Endothelial cell of umbilical vein (primary cell): Measurements from ENCODE around the gene PDLIM1. TPM values are rescaled to one million over a fixed set of nuclear protein-coding genes. Genes with fewer than 3 reads are reported as not detected.
A peak's percentile ranks its signal among the peaks of the same experiment; 100 is the strongest.

ENCODE experiments used
- BruUV-seq: library from RNA; stranded (reverse); fragments of 400-500 nt; replicated peaks from 2 replicates; lab custom pipeline; 2021; lab: Mats Ljungman, UMichigan
- CTCF ChIA-PET: fragments of 300-600, 350-600 bp; sonication (Branson Sonifier 250); formaldehyde crosslinking; loops from one replicate; lab custom pipeline; 2021; ENCODE audit warnings: antibody characterized with exemption, inconsistent platforms; lab: Charles Lee
- POLR2A ChIA-PET: fragments of 300-600, 350-600 bp; sonication (Branson Sonifier 250); formaldehyde crosslinking; loops from one replicate; lab custom pipeline; 2021; ENCODE audit warnings: antibody characterized with exemption, inconsistent platforms; lab: Charles Lee
- DNase-seq: peaks from one replicate; pipeline ENCODE4 v3.0.0-alpha.2; 2011; ENCODE audit warnings: low read depth, low spot score
- FAIRE-seq: peaks from 2 replicates; lab custom pipeline; 2011; peaks lifted over from hg19 to GRCh38; lab: Jason Lieb, UNC
- H2AFZ ChIP-seq: 2 replicates; pipeline ENCODE4 v1.6.0; 2012; ENCODE audit warnings: low read depth, low read length, control low read depth, inconsistent platforms
- H3K27ac ChIP-seq: 2 replicates; pipeline ENCODE4 v1.5.1; 2011; ENCODE audit warnings: low read depth, mild to moderate bottlenecking, control low read depth, low read length, moderate library complexity; ENCODE audit not compliant: insufficient read depth
- H3K27me3 ChIP-seq, 2 experiments: 2 replicates each; pipeline versions ENCODE4 v1.6.0 to v1.6.1; 2011; ENCODE audit warnings: low read length in 2 of 2, mixed read lengths in 1 of 2; ENCODE audit not compliant: control insufficient read depth in 2 of 2, insufficient read depth in 2 of 2
- H3K36me3 ChIP-seq, 2 experiments: 2 replicates in 1 of 2; 3 replicates in 1 of 2; pipeline ENCODE4 v1.5.1; 2011; ENCODE audit warnings: low read length in 2 of 2, mild to moderate bottlenecking in 1 of 2, moderate library complexity in 1 of 2; ENCODE audit not compliant: control insufficient read depth in 2 of 2, insufficient read depth in 2 of 2; ENCODE audit errors: extremely low read depth in 1 of 2
- H3K4me1 ChIP-seq: 3 replicates; pipeline ENCODE4 v1.5.1; 2011; ENCODE audit warnings: mild to moderate bottlenecking, low read length; ENCODE audit not compliant: control insufficient read depth, insufficient read depth; ENCODE audit errors: extremely low read depth
- H3K4me2 ChIP-seq: 2 replicates; pipeline ENCODE4 v1.6.1; 2011; ENCODE audit warnings: low read length, control low read depth, mixed read lengths; ENCODE audit not compliant: insufficient read depth
- H3K4me3 ChIP-seq, 3 experiments: fragments of 200-600 bp in 1 of 3; sonication (generic), shearing (Covaris generic) in 1 of 3; replicated peaks in 1 of 3; 2 replicates each; pipeline ENCODE4 v1.5.1; 2011 to 2016; ENCODE audit warnings: control low read depth in 3 of 3, low read length in 3 of 3, mild to moderate bottlenecking in 2 of 3, inconsistent platforms in 1 of 3, low read depth in 1 of 3, moderate library complexity in 1 of 3; ENCODE audit not compliant: insufficient read depth in 1 of 3
- H3K79me2 ChIP-seq: 2 replicates; pipeline ENCODE4 v1.6.0; 2012; ENCODE audit warnings: low read length, inconsistent platforms; ENCODE audit not compliant: control insufficient read depth, insufficient read depth
- H3K9ac ChIP-seq: replicated peaks from 2 replicates; pipeline ENCODE3; 2011; ENCODE audit warnings: low read length, control low read depth; ENCODE audit not compliant: insufficient read depth; ENCODE audit errors: extremely low read depth
- H3K9me1 ChIP-seq: replicated peaks from 3 replicates; pipeline ENCODE4 v1.6.0; 2011; ENCODE audit warnings: mild to moderate bottlenecking, low read length; ENCODE audit not compliant: control insufficient read depth, insufficient read depth; ENCODE audit errors: extremely low read depth
- H3K9me3 ChIP-seq: replicated peaks from 2 replicates; pipeline ENCODE4 v1.5.1; 2012; ENCODE audit warnings: low read length, inconsistent platforms; ENCODE audit not compliant: control insufficient read depth, insufficient read depth
- H4K20me1 ChIP-seq: replicated peaks from 2 replicates; pipeline ENCODE3; 2011; ENCODE audit warnings: mild to moderate bottlenecking, low read length; ENCODE audit not compliant: control insufficient read depth, insufficient read depth; ENCODE audit errors: extremely low read depth
- EZH2 ChIP-seq: IDR thresholded peaks from 2 replicates; pipeline ENCODE4 v1.6.1; 2012; ENCODE audit warnings: borderline replicate concordance, low read depth, mild to moderate bottlenecking, moderate library complexity, low read length, inconsistent platforms; ENCODE audit not compliant: severe bottlenecking
- MYC ChIP-seq: IDR thresholded peaks from one replicate; pipeline ENCODE4 v1.6.1; 2011; ENCODE audit warnings: mild to moderate bottlenecking, low read depth, low read length
- POLR2A ChIP-seq: IDR thresholded peaks from 2 replicates; pipeline ENCODE4 v1.6.1; 2012; ENCODE audit warnings: low read depth, mild to moderate bottlenecking, control low read depth, low read length
- POLR2AphosphoS5 ChIP-seq: IDR thresholded peaks from 2 replicates; pipeline ENCODE4 v1.6.1; 2012; ENCODE audit warnings: low read depth, mild to moderate bottlenecking, control low read depth, low read length, moderate library complexity; ENCODE audit not compliant: insufficient read depth
- dilution Hi-C: fragments of 300-500 bp; cut with MboI; formaldehyde crosslinking; loops from one replicate; pipeline ENCODE4 v1.15.0; 2019; ENCODE audit warnings: low sequenced_read_pairs; ENCODE audit not compliant: extremely low pct_ligation_motif_present
- intact Hi-C: fragments of 100-400 bp; cut with micrococcal nuclease; formaldehyde crosslinking; loops from one replicate; pipeline ENCODE4 v1.10.0; 2022
- polyA plus RNA-seq, 4 experiments: library from polyadenylated mRNA; depleted of rRNA in 3 of 4; stranded (reverse) in 3 of 4; unstranded in 1 of 4; fragments of >200 nt; gene quantifications; 2 replicates each; pipeline versions ENCODE4 v1.2.1 to v1.2.3, GENCODE V29; 2011 to 2012; ENCODE audit warnings: missing spikeins in 1 of 4
- total RNA-seq: library from RNA; stranded (reverse); gene quantifications from 2 replicates; pipeline ENCODE4 v1.2.3, GENCODE V29; 2021
- TF ChIP-seq, protein P1 (sequence below): IDR thresholded peaks from 2 replicates; pipeline ENCODE4 v1.6.1; 2011; ENCODE audit not compliant: insufficient read depth, insufficient read length
- TF ChIP-seq, protein P2 (sequence below), 2 donors: IDR thresholded peaks; 1 replicate in 1 of 2; 2 replicates in 1 of 2; pipeline ENCODE4 v1.5.1; 2011; ENCODE audit warnings: low read length in 2 of 2, mild to moderate bottlenecking in 2 of 2, moderate library complexity in 2 of 2, control low read depth in 1 of 2, inconsistent platforms in 1 of 2, low read depth in 1 of 2; ENCODE audit not compliant: insufficient read depth in 1 of 2; ENCODE audit errors: extremely low read depth in 1 of 2

PDLIM1 gene
- total and polyA plus RNA-seq, 2 donors (not counting 3 experiments of a cell fraction or from before 2014, with no cell fraction given), result 91.1 to 122 TPM

DNA sequence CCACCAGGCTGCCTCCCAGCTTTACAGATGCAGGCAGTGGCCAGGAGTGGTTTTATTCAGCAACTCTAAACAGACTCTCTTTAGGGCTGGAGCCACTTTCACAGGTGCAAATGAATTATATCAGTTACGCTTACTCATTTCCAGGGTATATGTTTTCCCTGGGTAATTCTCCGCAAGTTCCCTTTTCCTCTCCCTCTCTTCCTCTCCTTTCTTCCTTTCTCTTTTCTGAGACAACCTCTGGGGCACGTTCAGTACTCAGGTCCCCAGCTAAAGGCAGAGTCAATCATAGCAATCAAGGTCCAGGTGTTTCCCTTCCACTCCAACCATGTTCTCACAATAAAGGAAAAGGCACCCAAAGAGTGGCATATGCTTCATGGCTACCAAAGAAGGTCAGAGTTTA, 41.3 kb downstream of the PDLIM1 start:
- Histone ChIP-seq H3K9ac (no peak overlapping the region), H3K9me1 (no peaks in the 10 kb centered on the region), H3K9me3 (no peaks in the 10 kb centered on the region), H3K4me2 (no peak overlapping the region), H4K20me1 (no peaks in the 10 kb centered on the region), H2AFZ (no peak overlapping the region), H3K4me3 (no peak overlapping the region), H3K36me3 (peaks cover 2 to 7% of the 10 kb centered on the region in 2 experiments), H3K27ac (no peak overlapping the region), H3K4me1 (peaks cover 28% of the 10 kb centered on the region), H3K79me2 (peaks cover under 1% of the 10 kb centered on the region), H3K27me3 (no peaks in the 10 kb centered on the region)
- no TSS peak for BruUV-seq
- TF ChIP-seq POLR2AphosphoS5, result no peak
- no peak for TF ChIP-seq POLR2A
- no peak for TF ChIP-seq MYC
- no peak for TF ChIP-seq EZH2
- TF ChIP-seq, protein P1, sequence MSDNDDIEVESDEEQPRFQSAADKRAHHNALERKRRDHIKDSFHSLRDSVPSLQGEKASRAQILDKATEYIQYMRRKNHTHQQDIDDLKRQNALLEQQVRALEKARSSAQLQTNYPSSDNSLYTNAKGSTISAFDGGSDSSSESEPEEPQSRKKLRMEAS, result no peak
- TF ChIP-seq, protein P2, sequence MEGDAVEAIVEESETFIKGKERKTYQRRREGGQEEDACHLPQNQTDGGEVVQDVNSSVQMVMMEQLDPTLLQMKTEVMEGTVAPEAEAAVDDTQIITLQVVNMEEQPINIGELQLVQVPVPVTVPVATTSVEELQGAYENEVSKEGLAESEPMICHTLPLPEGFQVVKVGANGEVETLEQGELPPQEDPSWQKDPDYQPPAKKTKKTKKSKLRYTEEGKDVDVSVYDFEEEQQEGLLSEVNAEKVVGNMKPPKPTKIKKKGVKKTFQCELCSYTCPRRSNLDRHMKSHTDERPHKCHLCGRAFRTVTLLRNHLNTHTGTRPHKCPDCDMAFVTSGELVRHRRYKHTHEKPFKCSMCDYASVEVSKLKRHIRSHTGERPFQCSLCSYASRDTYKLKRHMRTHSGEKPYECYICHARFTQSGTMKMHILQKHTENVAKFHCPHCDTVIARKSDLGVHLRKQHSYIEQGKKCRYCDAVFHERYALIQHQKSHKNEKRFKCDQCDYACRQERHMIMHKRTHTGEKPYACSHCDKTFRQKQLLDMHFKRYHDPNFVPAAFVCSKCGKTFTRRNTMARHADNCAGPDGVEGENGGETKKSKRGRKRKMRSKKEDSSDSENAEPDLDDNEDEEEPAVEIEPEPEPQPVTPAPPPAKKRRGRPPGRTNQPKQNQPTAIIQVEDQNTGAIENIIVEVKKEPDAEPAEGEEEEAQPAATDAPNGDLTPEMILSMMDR (IDR thresholded peaks at IDR 0.05; ENCODE audit: extremely low read depth in 1 of 2, insufficient read depth in 1 of 2, low read depth in 1 of 2, low read length in 2 of 2), result no peak
- CTCF ChIA-PET, result interaction anchor here (1.1 to 8.3 kb wide), 7 partner anchors 8 to 113 kb away, joined by 3 to 492 read pairs (median 4); no protein-coding TSS in a partner anchor
- POLR2A ChIA-PET, result no interaction called here
- peak; percentile 69 for DNase-seq
- peak; percentile 72 for FAIRE-seq
- intact Hi-C loops (loop anchor here (2.0 to 10.0 kb wide), 2 partner anchors 17 to 285 kb away; no protein-coding TSS in a partner anchor), dilution Hi-C loops (no loop called here)
